Activated CD4-positive, alpha-beta T cell treated with anti-CD3 and anti-CD28 coated beads, Interleukin-2, amount 50 U/mL, for 48 hours (primary cell): ENCODE data around the gene KAT5.
"Not testable (repeated sequence)": the region's sequence is repeated elsewhere in the genome, so short reads cannot be mapped to it uniquely, and the experiment has no call there.

Source experiments
- DNase-seq, 2 experiments: peaks; one replicate each; pipeline ENCODE4 v3.0.0-alpha.2; 2020

Gene KAT5

GRCh38 chr11:65710421-65710820 lies 1.6 kb upstream of the KAT5 start:
- DNase-seq = no peak

DNA sequence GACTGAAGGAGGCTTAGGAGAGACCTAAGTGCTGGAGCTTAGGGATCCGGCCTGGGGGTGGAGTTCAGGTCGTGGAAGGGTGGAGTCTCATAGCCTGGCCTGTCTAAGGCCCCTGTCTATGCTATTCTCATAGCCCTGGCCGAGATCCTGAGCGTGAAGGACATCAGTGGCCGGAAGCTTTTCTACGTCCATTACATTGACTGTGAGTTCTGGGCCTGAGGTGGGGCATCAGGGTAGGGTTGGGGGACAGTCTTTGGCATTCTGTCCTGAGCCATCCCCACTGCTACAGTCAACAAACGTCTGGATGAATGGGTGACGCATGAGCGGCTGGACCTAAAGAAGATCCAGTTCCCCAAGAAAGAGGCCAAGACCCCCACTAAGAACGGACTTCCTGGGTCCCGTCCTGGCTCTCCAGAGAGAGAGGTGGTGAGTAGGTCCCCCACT lies 603 bp downstream of the KAT5 start:
- no peak for DNase-seq

GRCh38 chr11:65713212-65713969 lies 1.3 kb downstream of the KAT5 start:
- DNase-seq = no peak

DNA sequence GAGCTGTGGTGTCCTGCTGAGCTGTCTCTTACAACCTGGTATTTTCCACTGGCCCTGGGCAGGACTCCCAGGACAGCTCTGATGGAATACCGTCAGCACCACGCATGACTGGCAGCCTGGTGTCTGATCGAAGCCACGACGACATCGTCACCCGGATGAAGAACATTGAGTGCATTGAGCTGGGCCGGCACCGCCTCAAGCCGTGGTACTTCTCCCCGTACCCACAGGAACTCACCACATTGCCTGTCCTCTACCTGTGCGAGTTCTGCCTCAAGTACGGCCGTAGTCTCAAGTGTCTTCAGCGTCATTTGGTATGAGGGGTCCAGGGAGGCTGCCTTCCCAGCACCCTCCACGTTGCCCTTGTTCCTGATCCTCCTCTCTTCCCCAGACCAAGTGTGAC lies 2.4 kb downstream of the KAT5 start:
- no peak for DNase-seq

GRCh38 chr11:65716302-65716701 lies 4.2 kb downstream of the KAT5 start:
- no peak for DNase-seq

GRCh38 chr11:65716774-65717405 lies 4.8 kb downstream of the KAT5 start:
- DNase-seq = no peak

DNA sequence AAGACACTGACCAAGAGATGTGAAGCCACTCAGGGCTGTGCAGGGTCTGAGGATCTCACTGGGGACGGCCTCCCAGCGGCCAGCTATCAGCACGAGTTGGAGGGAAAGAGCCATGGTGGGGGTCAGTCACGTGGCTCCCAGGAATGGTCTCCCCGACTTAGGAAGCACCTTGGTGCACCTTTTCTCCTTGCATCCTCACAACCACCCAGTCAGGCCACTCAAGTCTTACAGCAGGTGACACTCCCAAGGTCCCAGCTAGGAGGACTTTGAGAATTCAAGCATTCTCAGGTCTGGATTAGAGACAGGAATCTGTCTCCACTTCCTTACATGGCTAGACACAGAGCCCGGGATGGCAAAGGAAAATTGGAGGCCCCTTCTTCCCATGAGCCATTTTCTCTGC lies 5.9 kb downstream of the KAT5 start:
- DNase-seq = no peak

- no peak for DNase-seq
These were observed 6.5 kb downstream of the KAT5 start for GRCh38 chr11:65718531-65718930.

DNA sequence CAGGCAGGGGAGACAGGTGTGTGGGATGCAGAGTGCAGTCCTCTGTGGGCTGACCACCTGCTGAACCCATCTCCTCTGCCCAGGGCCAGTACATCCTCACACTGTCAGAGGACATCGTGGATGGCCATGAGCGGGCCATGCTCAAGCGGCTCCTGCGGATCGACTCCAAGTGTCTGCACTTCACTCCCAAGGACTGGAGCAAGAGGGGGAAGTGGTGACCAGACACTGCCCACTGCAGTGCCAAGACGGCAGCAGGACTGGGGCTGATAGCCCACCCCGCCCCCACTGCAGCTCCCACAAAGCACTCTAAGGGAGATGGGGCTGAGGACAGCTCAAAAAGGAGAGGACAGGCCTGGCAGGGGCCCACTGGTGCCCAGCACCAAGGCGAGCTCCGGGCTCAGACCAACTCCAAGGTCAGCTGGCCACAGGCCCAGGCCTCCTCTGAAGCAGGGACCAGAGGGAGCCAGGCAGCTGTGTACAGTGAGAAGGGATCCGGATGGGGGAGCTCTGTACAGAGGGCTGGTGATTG lies 7.0 kb downstream of the KAT5 start:
- no peak for DNase-seq

DNA sequence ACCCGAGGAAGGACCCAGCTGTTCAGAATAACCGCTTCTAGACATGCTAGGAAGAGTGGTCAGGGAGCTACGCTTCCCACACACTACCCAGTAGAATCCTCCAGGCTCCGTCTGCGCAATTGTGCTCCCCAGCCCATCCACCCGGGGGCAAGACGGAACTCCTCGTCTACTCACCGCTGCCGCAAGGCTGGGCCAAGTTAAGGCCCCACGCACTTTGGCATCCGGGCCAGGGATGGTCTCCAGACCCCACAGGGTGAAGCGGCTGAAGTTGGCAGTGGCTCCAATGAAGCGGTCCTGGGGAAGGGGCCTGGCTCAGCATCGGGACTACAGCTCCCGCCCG lies 7.8 kb downstream of the KAT5 start:
- peak; percentile 39 to 52 for DNase-seq

DNA sequence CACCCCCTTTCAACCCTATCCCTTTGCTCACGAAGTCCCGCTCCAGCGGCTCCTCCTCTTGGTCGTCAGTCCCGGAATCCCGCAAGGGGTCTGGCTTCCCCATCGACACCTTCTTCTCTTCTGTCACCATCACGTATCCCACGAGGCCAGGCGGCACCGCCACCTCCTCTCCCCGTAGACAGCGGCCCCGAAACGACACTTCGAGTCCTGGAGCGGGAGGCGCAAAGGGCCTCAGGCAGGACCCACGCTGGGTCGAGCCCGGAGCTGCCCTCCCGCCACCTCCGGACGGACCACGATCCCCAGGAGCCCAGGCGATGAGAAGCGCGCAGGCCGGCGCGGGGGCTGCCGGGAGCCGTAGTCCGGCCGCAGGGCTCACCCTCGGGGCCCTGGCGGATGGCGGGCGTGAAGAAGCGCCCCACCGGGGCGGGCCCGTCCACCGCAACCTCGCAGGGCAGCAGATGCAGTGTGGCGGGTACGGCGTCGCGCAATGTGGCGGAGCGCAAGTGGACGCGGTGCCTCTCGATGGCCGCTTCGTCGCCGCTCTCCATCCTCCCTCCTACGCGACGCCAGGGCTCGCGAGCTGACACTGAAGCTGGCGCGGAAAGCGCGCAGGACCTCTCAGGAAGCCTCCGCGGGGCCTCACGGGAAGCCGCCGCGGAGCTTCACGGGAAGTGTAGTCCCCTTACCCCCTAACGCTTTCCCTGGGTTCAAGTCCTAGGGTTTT lies 8.3 kb downstream of the KAT5 start, which contains the start of gene RNASEH2C:
Gene RNASEH2C, minus strand, starts transcription at position 588 of the 724 bp plus-strand sequence. Its CDS starts 40 bp downstream, at position 548.
- peak; percentile 82 to 85 for DNase-seq

DNA sequence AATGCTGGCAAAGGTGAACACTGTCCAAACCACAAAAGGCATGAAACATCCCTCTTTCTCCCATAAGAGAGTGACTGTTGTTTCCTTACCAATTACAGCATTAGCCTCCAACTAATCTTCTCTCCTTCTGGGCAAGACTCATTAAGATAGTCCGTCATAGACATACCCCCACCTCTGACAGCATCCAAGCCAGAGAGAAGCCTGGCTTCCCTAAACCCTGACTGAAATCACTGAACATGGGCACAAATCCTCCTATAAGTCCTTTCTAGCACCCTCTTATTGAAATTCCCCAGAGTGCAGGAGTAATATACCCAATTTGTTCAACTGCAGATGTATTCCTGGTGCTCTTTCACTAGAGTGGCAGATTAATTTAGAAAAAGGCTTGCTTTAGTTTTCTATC lies 10.2 kb downstream of the KAT5 start:
- DNase-seq = no peak

GRCh38 chr11:65726660-65727059 lies 14.6 kb downstream of the KAT5 start:
- no peak for DNase-seq

GRCh38 chr11:65727865-65728264 lies 15.8 kb downstream of the KAT5 start:
- no peak for DNase-seq

DNA sequence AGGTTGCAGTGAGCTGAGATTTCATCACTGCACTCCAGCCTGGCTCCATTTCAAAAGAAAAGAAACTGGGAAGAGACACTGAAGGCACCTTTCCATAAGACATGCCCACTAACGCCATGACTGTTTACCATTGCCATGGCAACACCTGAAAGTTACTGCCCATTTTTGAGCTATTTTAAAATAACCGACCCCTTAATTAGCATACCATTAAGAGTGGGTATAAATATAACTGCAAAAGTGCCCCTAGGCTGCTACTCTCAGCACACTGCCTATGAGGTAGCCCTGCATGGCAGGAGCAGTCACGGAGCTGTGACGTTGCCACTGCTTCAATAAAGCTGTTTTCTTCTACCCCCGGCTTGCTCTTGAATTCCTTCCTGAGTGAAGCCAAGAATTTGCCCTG lies 18.4 kb downstream of the KAT5 start:
- no peak for DNase-seq

- not testable (repeated sequence) for DNase-seq
These were observed 23.1 kb downstream of the KAT5 start for GRCh38 chr11:65735111-65735510.

- DNase-seq = no peak
These were observed 24.8 kb downstream of the KAT5 start for GRCh38 chr11:65736810-65737209.

DNA sequence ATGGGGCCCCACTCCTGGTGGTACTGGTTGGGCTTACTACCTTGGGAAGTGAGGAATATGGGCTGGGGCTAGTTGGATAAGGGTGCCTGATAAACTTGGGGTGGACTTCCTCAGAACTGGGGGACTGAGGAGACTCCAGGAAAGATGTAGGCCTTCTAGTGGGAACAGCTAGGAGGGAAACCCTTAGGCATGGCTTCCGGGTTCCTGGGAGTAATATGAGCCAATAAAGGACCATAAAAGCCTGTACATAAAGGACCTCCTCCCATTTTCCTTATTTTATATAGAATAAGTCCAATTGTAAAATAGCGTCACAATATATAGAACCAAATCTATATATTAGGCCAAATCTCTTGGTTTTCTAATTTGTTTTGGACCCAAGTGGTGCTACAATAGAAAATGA lies 27.0 kb downstream of the KAT5 start:
- DNase-seq = no peak

DNA sequence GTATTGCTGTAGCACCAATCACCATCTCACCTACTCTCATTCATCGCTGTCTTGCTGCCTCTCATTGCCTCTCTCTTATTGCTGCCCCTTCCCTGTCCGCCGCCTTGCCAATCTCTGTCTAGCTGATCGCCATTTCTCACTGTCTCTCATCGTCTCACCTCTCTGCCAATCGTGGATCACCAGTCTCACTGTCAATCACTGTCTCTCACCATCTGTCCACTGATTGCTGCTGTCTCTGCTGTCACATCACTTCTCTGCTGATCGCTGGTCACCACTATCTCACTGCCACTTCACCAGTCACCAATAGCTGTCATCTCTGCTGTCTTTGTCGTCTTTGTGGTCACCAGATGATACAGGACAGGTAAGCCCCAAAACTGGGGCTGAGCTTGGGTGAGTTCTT lies 29.1 kb downstream of the KAT5 start:
- DNase-seq = no peak

DNA sequence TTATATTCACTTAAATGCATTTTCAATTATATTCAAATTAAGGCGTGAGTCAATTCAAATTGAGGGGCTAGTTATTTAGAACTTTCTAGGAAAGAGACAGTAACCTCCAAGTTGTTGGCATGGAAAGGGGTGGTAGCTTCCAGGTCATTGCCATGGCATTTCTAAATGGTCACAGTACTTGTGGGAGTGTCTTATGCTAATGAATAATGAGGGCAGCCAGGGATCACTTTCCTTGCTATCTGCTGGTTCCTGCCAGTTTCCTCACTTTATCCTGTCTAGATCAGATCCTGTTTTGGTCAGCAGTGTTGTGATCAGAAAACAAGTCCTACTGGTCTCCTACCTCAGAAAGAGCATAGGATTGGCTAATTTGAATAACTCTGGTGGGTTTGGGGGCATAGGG lies 30.3 kb downstream of the KAT5 start:
- DNase-seq = no peak

- DNase-seq = no peak
These were observed 31.6 kb downstream of the KAT5 start for GRCh38 chr11:65743681-65744025.

DNA sequence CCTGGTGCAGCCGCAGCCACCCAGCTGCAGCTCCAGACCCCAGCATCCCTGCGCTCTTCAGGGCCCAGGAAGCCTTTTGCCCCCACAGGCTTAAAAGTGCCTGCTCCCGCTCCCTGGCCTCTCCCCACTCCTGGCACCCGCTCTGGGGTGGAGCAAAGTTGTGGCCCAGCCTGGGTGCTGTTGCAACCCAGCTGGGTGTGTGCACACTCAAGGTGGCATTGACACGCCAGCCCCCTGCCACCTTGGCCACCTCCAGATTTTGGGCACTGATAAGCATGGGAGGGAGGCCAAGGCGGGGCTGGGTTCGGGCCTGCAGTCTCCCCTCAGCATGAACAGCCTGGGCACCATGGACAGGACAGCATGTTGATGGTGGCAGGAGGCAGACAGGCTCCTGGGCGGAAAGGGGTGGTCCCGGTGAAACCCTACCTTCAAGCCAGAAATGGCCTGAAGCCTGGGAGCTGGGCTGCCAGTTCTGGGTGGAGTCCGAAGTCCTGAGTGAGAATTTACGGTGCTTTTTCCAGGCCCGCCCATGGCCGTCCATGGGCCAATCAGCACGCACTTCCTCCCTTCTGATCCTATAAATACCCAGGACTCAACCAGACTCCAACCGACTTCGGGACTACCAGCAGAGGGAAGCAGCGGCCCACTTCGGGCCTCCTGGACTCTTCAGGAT lies 32.1 kb downstream of the KAT5 start:
- DNase-seq = peak; percentile 23 to 35

DNA sequence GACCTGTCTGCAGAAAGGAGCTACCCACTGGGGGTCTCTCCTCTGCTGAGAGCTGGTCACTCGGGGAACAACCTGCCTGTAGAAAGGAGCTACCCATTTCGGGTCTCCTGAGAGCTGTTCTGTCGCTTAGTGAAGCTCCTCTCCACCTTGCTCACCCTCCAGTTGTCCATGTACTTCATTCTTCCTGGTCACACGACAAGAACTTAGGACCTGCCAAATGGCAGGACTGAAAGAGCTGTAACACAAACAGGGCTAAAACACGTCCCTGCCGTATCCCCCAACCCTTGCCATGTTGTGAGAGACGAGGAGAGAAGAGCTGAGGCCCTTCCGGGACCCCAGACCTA lies 32.6 kb downstream of the KAT5 start:
- no peak for DNase-seq
